HepG2 (cell line): Measurements from ENCODE around the gene BATF. TPM values are rescaled to one million over a fixed set of nuclear protein-coding genes. Genes with fewer than 3 reads are reported as not detected.

Experiments
- ATAC-seq: fragments of 200-7000 bp; cut with Tn5 transposase; 3 replicates; pipeline ENCODE4 v1.9.1; 2020; ENCODE audit warnings: mild to moderate bottlenecking, moderate library complexity
- BruUV-seq: library from RNA; stranded (reverse); fragments of 400-500 nt; replicated peaks from 2 replicates; lab custom pipeline; 2021; lab: Mats Ljungman, UMichigan
- CTCF ChIA-PET: fragments of 300-600 bp; formaldehyde crosslinking; extraction: SDS; loops from one replicate; lab custom pipeline; 2021; ENCODE audit warnings: low total read pairs, inconsistent platforms, low intra/inter-chr PET ratio; lab: Yijun Ruan, JAX
- POLR2A ChIA-PET: fragments of 350-600 bp; sonication (Branson Sonifier 250); formaldehyde crosslinking; loops from one replicate; lab custom pipeline; 2020; ENCODE audit warnings: antibody characterized with exemption, inconsistent platforms; lab: Yijun Ruan, JAX
- DNase-seq: peaks from one replicate; pipeline ENCODE4 v3.0.0-alpha.2; 2015; ENCODE audit warnings: low spot score
- FAIRE-seq: peaks from 3 replicates; lab custom pipeline; 2011; peaks lifted over from hg19 to GRCh38; lab: Jason Lieb, UNC
- H2AFZ ChIP-seq: one replicate; pipeline ENCODE4 v1.6.1; 2011; ENCODE audit warnings: low read length, inconsistent platforms
- H3K27ac ChIP-seq: fragments of 300-600 bp; 3 replicates; pipeline ENCODE4 v1.8.0; 2011; ENCODE audit warnings: mixed run types, mild to moderate bottlenecking, mixed read lengths, low read length, inconsistent platforms; ENCODE audit not compliant: insufficient read depth; ENCODE audit errors: extremely low read length
- H3K27me3 ChIP-seq, 2 experiments: fragments of 200-600 bp in 1 of 2; 2 replicates in 1 of 2; 3 replicates in 1 of 2; pipeline versions ENCODE4 v1.6.0 to v1.8.0; 2011; ENCODE audit warnings: low read length in 2 of 2, mild to moderate bottlenecking in 2 of 2, moderate library complexity in 2 of 2, inconsistent platforms in 1 of 2; ENCODE audit not compliant: insufficient read depth in 2 of 2, control insufficient read depth in 1 of 2
- H3K36me3 ChIP-seq, 2 experiments: fragments of 200-600 bp in 1 of 2; replicated peaks in 1 of 2; 2 replicates in 1 of 2; 3 replicates in 1 of 2; pipeline versions ENCODE4 v1.5.1 to v1.8.0; 2011; ENCODE audit warnings: low read length in 2 of 2, inconsistent platforms in 1 of 2; ENCODE audit not compliant: insufficient read depth in 2 of 2, control insufficient read depth in 1 of 2
- H3K4me1 ChIP-seq: 2 replicates; pipeline ENCODE4 v1.5.1; 2012; ENCODE audit warnings: low read length, inconsistent platforms; ENCODE audit not compliant: insufficient read depth
- H3K4me2 ChIP-seq: 2 replicates; pipeline ENCODE4 v1.6.0; 2011; ENCODE audit warnings: low read depth, low read length, inconsistent platforms
- H3K4me3 ChIP-seq, 3 experiments: fragments of 200-600 bp in 1 of 3; sonication (generic), shearing (Covaris generic) in 1 of 3; replicated peaks in 1 of 3; 2 replicates each; pipeline ENCODE4 v1.5.1; 2011 to 2016; ENCODE audit warnings: low read length in 3 of 3, inconsistent platforms in 2 of 3, low read depth in 2 of 3, mild to moderate bottlenecking in 2 of 3, control low read depth in 1 of 3, mixed read lengths in 1 of 3; ENCODE audit not compliant: insufficient read depth in 1 of 3
- H3K79me2 ChIP-seq: one replicate; pipeline ENCODE4 v1.6.1; 2011; ENCODE audit warnings: low read length, inconsistent platforms; ENCODE audit not compliant: insufficient read depth
- H3K9ac ChIP-seq: 2 replicates; pipeline ENCODE4 v1.6.0; 2011; ENCODE audit warnings: mild to moderate bottlenecking, low read depth, low read length, inconsistent platforms; ENCODE audit not compliant: insufficient read depth
- H3K9me3 ChIP-seq: 2 replicates; pipeline ENCODE4 v1.5.1; 2012; ENCODE audit warnings: mild to moderate bottlenecking, low read length
- H4K20me1 ChIP-seq: 2 replicates; pipeline ENCODE4 v1.6.0; 2011; ENCODE audit warnings: inconsistent platforms, mild to moderate bottlenecking, low read length, moderate library complexity; ENCODE audit not compliant: insufficient read depth
- FOXA3 ChIP-seq: IDR thresholded peaks from 2 replicates; pipeline ENCODE4 v1.6.1; 2016; ENCODE audit warnings: missing genetic modification reagents, missing compliant biosample characterization
- FOXP1 ChIP-seq, 2 experiments: fragments of 450-650 bp in 1 of 2; IDR thresholded peaks; 2 replicates each; pipeline ENCODE4 v1.6.1; 2017 to 2018; ENCODE audit warnings: antibody characterized with exemption in 1 of 2
- RAD51 ChIP-seq: fragments of 450-650 bp; IDR thresholded peaks from 2 replicates; pipeline ENCODE4 v1.6.1; 2016; ENCODE audit warnings: borderline replicate concordance
- SETDB1 ChIP-seq: sonication (generic); formaldehyde crosslinking; IDR thresholded peaks from 2 replicates; pipeline ENCODE4 v1.5.1; 2020; ENCODE audit warnings: missing genetic modification reagents, mild to moderate bottlenecking, borderline replicate concordance
- SNAPC2 ChIP-seq: sonication (generic); formaldehyde crosslinking; IDR thresholded peaks from 2 replicates; pipeline ENCODE4 v1.8.1; 2022; ENCODE audit warnings: mild to moderate bottlenecking, missing genetic modification reagents
- TGIF2 ChIP-seq: IDR thresholded peaks from 2 replicates; pipeline ENCODE4 v1.6.1; 2016; ENCODE audit warnings: control low read depth, missing compliant biosample characterization
- ZNF564 ChIP-seq: sonication (generic); formaldehyde crosslinking; IDR thresholded peaks from 2 replicates; pipeline ENCODE4 v1.8.1; 2023; ENCODE audit warnings: mild to moderate bottlenecking, missing genetic modification reagents
- ZNF644 ChIP-seq: IDR thresholded peaks from 2 replicates; pipeline ENCODE4 v1.6.1; 2016; ENCODE audit warnings: low read depth
- WGBS: methylation state at CpG from one replicate; pipeline ENCODE4 v1.1.6; 2017; ENCODE audit warnings: low lambda C conversion rate; 5-methylcytosine and 5-hydroxymethylcytosine counted together
- in situ Hi-C: cut with HindIII; loops from 2 replicates; pipeline ENCODE4 v1.10.0; 2017; ENCODE audit warnings: low pct_unique_long_range_greater_than_20kb; ENCODE audit not compliant: extremely low pct_ligation_motif_present
- intact Hi-C: fragments of 100-400 bp; cut with micrococcal nuclease; formaldehyde crosslinking; loops from one replicate; pipeline ENCODE4 v1.10.0; 2022; ENCODE audit not compliant: unreplicated experiment
- polyA plus RNA-seq, 8 experiments: library from polyadenylated mRNA; depleted of rRNA in 3 of 8; stranded (reverse) in 7 of 8; unstranded in 1 of 8; fragments of >200 nt; fragmentation: Illumina TruSeq in 4 of 8; extraction: Trizol in 4 of 8; gene quantifications; 2 replicates each; pipeline versions ENCODE4 v1.2.1 to v1.2.3, GENCODE V29; 2011 to 2016; ENCODE audit warnings: low read depth in 4 of 8, missing spikeins in 1 of 8, mixed read lengths in 1 of 8; ENCODE audit not compliant: insufficient read depth in 1 of 8
- total RNA-seq, 5 experiments: library from RNA; depleted of rRNA; stranded (reverse); fragments of >200 nt; fragmentation: Illumina TruSeq; extraction: Trizol; gene quantifications; 2 replicates each; pipeline ENCODE4 v1.2.3, GENCODE V29; 2016; ENCODE audit warnings: low read depth in 1 of 5
- TF ChIP-seq, protein P1 (sequence below): fragments of 450-650 bp; IDR thresholded peaks from 2 replicates; pipeline ENCODE4 v1.6.1; 2017

The BATF gene
- total and polyA plus RNA-seq, 2 of the 13 experiments (the other 11 are each of a cell fraction or from before 2014, with no cell fraction given) = 0.22 to 0.37 TPM

- Histone ChIP-seq H3K36me3 (no peaks in the 10 kb centered on the region), H3K4me2 (no peak overlapping the region), H3K79me2 (no peaks in the 10 kb centered on the region), H3K4me1 (0 out of 2 replicates have a peak, but pooled peaks cover 9% of the 10 kb centered on the region), H3K9me3 (no peaks in the 10 kb centered on the region), H3K4me3 (no peak overlapping the region), H3K9ac (no peak overlapping the region), H2AFZ (no peak overlapping the region), H3K27me3 (no peaks in the 10 kb centered on the region; a peak in 1 of 5 replicates), H4K20me1 (no peaks in the 10 kb centered on the region), H3K27ac (no peak overlapping the region)
- in situ Hi-C loops = loop anchor here (5.0 to 10.0 kb wide), 2 partner anchors 179 to 362 kb away; partner anchors contain the start of gene NEK9
- no peak for DNase-seq
- 60% methylated on average over 1 of the region's 1 CpG for WGBS
- no peak for FAIRE-seq
- no peak for ATAC-seq
- TF ChIP-seq RAD51 = peak; percentile 12; the same call in 1 of the 2 replicates
- TF ChIP-seq SNAPC2 = no peak
- no peak for TF ChIP-seq ZNF564 (CRISPR knock-in tag)
- POLR2A ChIA-PET = no interaction called here
- intact Hi-C loops = no loop called here
- BruUV-seq = no TSS peak
- CTCF ChIA-PET = interaction anchor here (0.7 kb wide), 1 partner anchor 180 kb away, joined by 3 read pairs; no protein-coding TSS in a partner anchor
These were observed 36.0 kb upstream of the BATF start for GRCh38 chr14:75486318-75486717.

- H3K9ac ChIP-seq = no peak overlapping the region
- H3K4me3 ChIP-seq = no peak overlapping the region
- H4K20me1 ChIP-seq = no peaks in the 10 kb centered on the region
- ATAC-seq (no peak), FAIRE-seq (no peak), DNase-seq (no peak)
- 0 out of 2 replicates have a peak, but pooled peaks cover 9% of the 10 kb centered on the region for H3K4me1 ChIP-seq
- no peaks in the 10 kb centered on the region; a peak in 1 of 5 replicates for H3K27me3 ChIP-seq
- POLR2A ChIA-PET = no interaction called here
- H3K4me2 ChIP-seq = no peak overlapping the region
- CTCF ChIA-PET = no interaction called here
- H2AFZ ChIP-seq = no peak overlapping the region
- H3K36me3 ChIP-seq = no peaks in the 10 kb centered on the region
- no peaks in the 10 kb centered on the region for H3K9me3 ChIP-seq
- BruUV-seq = no TSS peak
- no peak overlapping the region for H3K27ac ChIP-seq
- no peak for TF ChIP-seq TGIF2 (CRISPR knock-in tag)
- TF ChIP-seq SETDB1 (CRISPR knock-in tag) = no peak
- no peak for TF ChIP-seq ZNF644 (CRISPR knock-in tag)
- TF ChIP-seq, protein P1, sequence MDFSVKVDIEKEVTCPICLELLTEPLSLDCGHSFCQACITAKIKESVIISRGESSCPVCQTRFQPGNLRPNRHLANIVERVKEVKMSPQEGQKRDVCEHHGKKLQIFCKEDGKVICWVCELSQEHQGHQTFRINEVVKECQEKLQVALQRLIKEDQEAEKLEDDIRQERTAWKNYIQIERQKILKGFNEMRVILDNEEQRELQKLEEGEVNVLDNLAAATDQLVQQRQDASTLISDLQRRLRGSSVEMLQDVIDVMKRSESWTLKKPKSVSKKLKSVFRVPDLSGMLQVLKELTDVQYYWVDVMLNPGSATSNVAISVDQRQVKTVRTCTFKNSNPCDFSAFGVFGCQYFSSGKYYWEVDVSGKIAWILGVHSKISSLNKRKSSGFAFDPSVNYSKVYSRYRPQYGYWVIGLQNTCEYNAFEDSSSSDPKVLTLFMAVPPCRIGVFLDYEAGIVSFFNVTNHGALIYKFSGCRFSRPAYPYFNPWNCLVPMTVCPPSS = no peak
- TF ChIP-seq FOXP1 (IDR thresholded peaks at IDR 0.05) = no peak
- TF ChIP-seq FOXP1 (CRISPR knock-in tag; IDR thresholded peaks at IDR 0.05) = no peak
- TF ChIP-seq FOXA3 (CRISPR knock-in tag) = no peak
- in situ Hi-C loops (loop anchor here (5.0 to 10.0 kb wide), 2 partner anchors 180 to 362 kb away; partner anchors contain the start of gene NEK9), intact Hi-C loops (no loop called here)
- no peaks in the 10 kb centered on the region for H3K79me2 ChIP-seq
- 36% methylated on average over 7 of the region's 7 CpGs for WGBS
These were observed 35.1 kb upstream of the BATF start for GRCh38 chr14:75487155-75487671.
